Dedifferentiated amniotic fluid mesenchymal stem cell (primary cell): ENCODE measurements around the gene ATP13A3.
"Not testable (repeated sequence)": the region's sequence is repeated elsewhere in the genome, so short reads cannot be mapped to it uniquely, and the experiment has no call there.

ENCODE experiments used
- DNase-seq: peaks from one replicate; pipeline ENCODE4 v3.0.0-alpha.2; 2016; ENCODE audit errors: extremely low spot score

ATP13A3 gene

DNA sequence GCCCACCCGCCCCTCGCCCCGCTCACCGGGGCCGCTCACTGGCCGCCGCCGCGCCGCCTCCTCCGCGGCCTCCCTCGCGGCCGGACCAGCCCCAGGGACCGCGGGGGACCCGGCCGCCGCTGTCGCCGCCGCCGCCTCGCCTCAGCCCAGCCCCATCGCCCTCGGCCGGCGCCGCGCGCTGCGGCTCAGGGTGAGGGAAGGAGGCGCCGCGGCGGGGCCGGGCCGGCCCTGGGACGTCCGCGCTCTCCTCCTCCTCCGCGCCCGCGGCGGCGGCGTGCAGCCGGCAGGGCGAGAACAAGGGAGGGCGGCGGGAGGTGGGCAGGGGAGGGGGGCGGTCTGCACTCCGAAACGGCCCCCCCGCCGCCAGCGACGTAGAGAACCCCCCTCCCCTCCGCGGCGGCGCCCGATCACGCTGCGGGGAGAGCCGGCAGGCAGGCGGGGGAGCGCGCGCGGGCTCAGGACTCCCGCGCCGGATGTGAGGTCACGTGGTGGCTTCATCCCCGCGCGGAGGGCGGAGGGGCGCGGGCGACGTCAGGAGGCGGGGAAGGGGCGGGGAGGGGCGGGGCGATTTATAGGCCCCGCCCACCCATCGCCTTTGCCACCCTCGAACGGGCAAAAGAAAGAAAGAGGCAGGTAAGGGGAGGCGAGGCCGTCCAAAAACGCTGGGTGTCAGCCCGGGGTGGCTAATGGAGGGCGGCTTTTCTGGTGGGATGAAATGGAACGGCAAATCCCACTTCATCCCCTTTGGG, at the start of gene ATP13A3:
TSS of gene ATP13A3 (minus strand) at position 463 of the 749 bp plus-strand sequence. CDS start 24,812 bp downstream, outside the sequence.
- DNase-seq: peak; percentile 82

DNA sequence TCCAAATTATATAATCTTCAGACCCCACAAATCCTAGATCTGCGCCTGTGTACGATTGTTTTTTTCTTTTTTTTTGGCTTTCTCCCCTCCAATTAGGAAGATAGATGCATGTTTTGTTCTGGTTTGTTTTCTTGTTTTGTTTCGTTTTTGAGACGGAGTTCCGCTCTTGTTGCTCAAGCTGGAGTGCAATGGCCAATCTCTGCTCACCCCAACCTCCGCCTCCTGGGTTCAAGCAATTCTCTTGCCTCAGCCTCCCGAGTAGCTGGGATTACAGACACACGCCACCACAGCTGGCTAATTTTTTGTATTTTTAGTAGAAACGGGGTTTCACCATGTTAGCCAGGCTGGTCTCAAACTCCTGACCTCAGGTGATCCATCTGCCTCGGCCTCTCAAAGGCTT, 48.4 kb upstream of the ATP13A3 start:
- DNase-seq: not testable (repeated sequence)

DNA sequence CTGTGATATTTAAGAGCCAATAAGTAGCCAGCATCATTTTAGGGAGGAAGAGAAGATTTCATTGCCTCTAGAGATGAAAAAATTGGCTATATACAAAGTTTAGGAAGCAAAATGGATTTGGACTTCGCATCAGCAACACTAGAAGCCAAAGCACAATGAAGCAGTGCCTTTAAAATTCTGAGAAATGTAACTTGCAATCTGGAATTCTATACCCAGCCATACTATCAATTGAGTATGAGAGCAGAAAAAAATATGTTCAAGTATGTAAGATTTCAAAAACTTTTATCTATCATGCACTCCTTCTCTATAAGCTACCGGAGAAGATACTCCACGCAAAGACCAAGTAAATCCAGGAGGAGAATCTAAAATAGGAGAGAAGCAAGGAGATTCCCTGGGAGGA, 47.4 kb upstream of the ATP13A3 start:
- DNase-seq: no peak

DNA sequence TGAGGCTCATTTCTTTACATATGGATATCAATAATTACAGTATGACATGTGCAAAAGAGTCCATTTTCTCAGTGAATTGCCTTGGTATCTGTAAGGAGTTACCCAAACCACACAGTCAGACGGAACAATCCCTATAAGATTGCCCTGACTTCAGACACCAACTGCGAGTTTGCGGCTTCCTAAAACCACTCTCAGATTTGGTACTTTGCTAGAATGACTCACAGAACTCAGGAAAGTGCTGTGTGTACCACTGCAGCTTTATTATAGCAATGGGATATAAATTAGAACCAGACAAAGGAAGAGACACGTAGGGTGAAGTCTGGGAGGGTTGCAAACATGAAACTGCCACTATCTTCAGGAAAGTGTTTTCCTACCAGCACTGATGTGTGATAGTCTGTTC, 45.8 kb upstream of the ATP13A3 start:
- no peak for DNase-seq

- DNase-seq: no peak
These were observed 40.9 kb upstream of the ATP13A3 start for GRCh38 chr3:194527726-194528125.

DNA sequence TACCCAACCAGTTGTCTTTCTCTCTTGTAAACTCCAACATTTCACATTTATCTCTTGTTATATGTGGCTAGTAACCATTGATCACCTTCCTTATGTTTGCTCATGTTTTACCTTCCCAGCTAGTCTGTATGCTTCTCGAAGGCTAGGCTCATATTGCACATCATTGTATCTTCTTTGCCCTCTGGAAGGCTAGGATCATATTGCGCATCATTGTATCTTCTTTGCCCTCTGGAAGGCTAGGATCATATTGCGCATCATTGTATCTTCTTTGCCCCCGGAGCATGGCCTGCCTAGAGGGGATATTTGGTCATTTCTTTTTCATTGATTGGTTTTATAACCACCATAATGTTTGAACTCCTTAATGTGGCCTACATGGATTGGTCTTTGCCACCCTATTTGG, 39.4 kb upstream of the ATP13A3 start:
- DNase-seq: no peak

DNA sequence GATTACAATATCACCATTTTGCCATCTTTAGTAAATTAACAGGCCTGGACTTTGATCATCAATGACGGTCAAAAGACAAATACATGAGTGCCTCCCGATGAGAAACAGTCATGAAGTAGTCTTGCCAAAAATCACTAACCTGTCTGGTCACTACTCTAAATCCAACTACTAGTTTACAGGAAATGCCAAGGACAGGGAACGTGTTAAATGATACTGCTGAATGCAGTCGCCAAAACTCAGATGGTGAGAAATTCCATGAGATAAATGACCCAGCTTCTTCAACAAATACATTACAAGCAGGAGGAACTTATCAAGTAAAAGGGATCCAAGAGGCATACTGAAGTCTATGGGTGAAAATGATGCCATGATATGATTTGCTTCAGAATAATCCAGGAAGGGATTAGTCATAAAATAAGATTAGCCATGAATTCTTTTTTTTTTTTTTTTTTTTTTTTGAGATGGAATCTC, 35.8 kb upstream of the ATP13A3 start:
- DNase-seq: no peak

DNA sequence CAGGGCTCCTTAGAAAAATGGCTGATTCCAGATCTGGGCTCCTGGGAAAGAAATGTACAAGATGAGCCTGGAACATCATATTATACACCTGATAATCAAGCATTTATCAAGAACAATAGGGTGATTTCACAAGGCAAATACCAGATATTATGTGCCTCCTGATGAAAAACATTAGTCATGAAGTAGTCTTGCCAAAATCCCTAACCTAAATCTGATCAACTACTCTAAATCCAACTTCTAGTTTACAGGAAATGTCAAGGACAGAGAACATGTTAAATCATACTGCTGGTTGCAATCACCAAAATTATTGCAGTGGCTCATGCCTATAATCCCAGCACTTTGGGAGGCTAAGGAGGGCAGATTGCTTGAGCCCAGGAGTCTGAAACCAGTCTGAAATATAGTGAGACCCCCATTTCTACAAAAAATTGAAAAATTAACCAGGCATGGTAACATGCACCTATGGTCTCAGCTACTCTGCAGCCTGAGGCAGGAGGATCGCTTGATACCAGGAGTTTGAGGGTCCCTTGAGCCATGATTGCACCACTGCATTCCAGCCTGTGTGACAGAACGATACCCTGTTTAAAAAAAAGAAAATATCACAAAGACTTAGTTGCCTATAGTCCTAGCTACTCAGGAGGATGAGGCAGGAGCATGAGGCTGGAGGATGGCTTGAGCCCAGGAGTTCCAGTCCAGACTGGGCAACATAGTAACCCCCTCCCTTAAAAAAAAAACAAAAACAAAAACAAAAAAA, 34.9 kb upstream of the ATP13A3 start:
- DNase-seq: no peak

GRCh38 chr3:194520682-194521162, 33.9 kb upstream of the ATP13A3 start:
- not testable (repeated sequence) for DNase-seq

DNA sequence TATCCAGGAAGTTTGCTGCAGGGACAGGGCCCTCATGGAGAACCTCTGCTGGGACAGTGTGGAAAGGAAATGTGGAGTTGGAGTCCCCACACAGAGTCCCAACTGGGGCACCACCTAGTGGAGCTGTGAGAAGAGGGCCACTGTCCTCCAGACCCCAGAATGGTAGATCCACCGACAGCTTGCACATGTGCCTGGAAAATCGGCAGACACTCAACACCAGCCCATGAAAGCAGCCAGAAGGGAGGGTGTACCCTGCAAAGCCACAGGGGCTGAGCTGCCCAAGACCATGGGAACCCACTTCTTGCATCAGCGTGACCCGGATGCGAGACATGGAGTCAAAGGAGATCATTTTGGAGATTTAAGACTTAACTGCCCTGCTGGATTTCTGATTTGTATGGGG, 33.4 kb upstream of the ATP13A3 start:
- DNase-seq: not testable (repeated sequence)

DNA sequence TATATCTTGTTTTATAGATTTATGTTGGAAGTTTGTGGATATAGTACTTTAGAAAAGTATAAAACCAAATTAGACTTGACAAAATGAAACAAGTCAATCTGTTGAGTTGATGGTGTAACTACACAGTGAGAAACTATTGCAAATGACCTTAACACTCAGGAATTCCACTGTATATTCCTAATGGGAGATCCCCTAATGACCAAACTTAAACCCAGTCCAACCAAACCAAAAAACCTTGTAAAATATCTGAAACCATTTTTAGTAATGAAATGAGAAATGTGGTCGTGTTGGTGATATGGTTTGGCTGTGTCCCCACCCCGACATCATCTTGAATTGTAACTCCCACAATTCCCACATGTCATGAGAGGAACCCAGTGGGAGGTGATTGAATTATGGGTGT, 31.9 kb upstream of the ATP13A3 start:
- DNase-seq: no peak

DNA sequence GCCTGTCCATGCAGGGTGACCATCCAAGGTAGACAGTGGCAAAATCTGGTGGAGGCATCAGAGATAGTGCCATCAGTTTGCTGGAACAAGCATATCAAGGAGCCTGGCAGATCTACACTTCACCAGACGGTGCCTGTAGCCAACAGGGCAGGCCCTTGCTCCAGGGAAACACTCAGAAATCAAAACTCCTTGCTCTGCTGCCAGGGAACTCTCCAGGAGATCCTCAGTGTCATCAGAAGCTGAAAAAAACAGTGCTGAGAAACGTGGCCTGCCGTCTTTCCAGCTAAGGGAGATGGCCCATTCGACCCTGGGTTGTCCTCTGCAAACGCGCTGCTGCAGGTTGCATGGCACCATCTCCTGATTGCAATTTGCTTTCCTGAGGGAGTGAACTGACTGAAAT, 30.5 kb upstream of the ATP13A3 start:
- DNase-seq: no peak

DNA sequence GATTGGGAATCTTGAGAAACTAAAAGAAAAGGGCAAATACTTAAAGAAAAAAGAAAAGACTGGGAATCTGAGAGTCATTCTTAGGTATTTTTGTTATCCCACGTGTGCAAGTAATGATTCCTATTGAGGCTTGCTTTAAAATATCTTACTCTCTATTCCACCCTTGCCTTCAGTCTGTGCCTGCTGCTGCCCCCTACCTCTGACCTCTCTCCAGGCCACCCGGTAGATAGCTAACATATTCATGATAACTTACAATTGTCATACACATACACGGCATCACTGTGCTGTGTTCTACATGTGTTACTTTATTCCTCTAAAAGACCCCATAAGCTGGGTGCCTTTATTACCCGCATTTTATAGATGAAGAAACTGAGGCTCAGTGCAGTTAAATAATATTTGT, 27.8 kb upstream of the ATP13A3 start:
- DNase-seq: no peak

GRCh38 chr3:194512895-194513601, 26.2 kb upstream of the ATP13A3 start:
- no peak for DNase-seq

- DNase-seq: no peak
These were observed 22.0 kb upstream of the ATP13A3 start for GRCh38 chr3:194508491-194509453.

- DNase-seq: no peak
These were observed 20.8 kb upstream of the ATP13A3 start for GRCh38 chr3:194507571-194507970.

DNA sequence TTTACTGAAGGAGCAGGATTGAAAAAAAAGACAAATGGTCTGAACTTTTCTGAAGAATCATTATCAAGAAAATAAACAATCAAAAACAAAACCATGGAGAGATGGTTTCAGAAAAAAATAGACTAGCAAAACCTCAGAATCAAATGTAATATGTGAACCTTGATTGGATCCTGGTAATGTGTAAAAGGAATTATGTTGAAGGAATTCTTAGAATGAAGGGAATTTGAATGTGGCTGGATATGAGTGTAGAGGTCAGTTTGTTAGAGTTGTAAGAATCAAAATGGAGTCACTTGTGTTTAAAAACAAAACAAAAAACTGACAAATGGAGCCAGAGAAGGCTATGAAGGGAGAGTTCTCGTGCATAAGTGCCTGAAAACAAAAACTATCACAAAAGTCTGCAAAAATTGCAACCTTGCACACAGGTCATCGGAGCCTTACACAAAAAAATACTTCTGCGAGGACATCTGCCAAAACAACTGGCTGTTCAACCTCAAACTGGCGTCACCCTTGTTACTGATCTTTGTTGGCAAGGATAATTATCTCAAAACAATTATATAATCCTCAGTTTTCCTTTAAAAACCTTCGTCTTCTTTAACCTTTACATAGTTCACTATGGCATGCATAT, 19.1 kb upstream of the ATP13A3 start:
- no peak for DNase-seq

DNA sequence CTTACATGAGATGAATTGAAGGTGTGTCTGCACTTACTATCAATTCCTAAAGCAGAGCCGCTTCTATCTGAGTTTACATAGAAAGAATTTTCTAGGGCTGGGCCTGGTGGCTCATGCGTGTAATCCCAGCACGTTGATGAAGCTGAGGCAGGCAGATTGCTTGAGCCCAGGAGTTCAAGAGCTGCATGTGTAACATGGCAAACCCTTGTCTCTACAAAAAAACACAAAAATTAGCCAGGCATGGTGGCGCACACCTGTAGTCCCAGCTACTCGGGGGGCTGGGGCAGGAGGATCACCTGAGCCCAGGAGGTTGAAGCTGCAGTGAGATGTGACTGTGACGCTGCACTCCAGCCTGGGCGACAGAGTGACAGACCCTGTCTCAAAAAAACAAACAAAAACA, 18.1 kb upstream of the ATP13A3 start:
- DNase-seq: no peak

DNA sequence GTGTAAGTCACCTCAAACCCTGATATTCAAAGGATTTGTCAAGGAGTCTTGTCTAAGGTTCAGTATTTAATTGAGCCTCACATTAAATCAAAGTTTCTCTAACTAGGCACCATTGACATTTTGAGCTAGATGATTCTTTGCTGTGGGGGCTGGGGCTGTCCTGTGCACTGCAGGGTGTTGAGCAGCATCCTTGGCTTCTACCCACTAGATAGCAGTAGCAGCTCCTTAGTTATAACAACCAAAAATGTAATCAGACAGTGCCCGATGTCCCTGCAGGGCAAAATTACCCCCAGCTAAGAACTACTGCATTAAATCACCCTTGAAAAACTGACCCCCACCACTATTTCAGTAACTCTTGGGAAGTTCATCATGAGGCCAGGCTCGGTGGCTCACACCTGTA, 17.3 kb upstream of the ATP13A3 start:
- DNase-seq: no peak

DNA sequence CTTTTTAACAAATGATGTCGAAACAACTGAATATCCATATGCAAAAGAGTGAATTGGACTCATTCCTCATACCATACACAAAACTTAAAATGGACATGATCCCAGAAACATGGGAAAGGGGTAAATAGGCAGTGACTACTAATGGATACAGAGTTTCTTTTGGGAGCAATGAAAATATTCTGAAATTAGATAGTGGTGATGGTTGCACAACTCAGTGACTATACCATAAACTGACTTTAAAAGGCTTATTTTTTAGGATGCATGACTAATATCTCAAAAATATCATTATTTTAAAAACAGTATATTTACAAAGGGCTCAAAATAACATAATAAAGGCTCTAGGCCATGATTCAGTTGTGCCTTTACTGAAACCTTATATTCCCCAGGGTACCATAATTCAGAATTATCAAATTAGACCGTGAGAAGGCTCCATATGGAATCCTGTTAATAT, 16.3 kb upstream of the ATP13A3 start:
- DNase-seq: peak; percentile 28

DNA sequence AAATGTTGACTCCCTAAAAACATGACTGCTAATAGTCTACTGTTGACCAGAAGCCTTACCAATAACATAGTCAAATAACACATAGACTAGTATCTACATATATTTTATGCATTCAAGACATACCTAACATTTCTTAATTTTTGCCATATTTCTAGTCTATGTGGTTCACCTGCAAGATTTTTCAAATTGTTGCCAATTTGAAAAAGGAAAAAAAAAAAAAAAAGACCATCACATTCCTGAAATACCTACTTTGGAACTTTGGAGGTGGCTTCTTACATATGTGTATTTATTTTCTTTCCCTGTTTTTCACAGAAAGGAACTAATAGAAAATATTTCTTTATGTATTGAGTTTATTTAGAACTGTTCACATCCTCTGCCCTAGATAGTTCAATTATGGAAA, 13.4 kb upstream of the ATP13A3 start:
- no peak for DNase-seq
